Effector memory CD8-positive, alpha-beta T cell (primary cell): ENCODE data around the gene MAP2K7.
"Not testable (repeated sequence)": the region's sequence is repeated elsewhere in the genome, so short reads cannot be mapped to it uniquely, and the experiment has no call there.

ENCODE experiments used
- ATAC-seq: fragments of 150-1000 bp; cut with Tn5 transposase; replicated peaks from 2 replicates; pipeline ENCODE4 v1.10.0; 2021; ENCODE audit warnings: mild to moderate bottlenecking, moderate library complexity
- DNase-seq, 3 experiments: peaks; one replicate each; pipeline ENCODE4 v3.0.0; 2021
- H3K27ac Mint-ChIP-seq, 2 donors: one replicate each; pipeline ENCODE4 v1.8.0; 2022; ENCODE audit warnings: mild to moderate bottlenecking in 2 of 2, mixed read lengths in 2 of 2, moderate library complexity in 2 of 2
- H3K27me3 Mint-ChIP-seq, 2 donors: one replicate each; pipeline ENCODE4 v1.8.0; 2022; ENCODE audit warnings: mixed read lengths in 2 of 2
- H3K36me3 Mint-ChIP-seq: one replicate; pipeline ENCODE4 v1.8.0; 2022; ENCODE audit warnings: mild to moderate bottlenecking, moderate library complexity, mixed read lengths; ENCODE audit not compliant: insufficient read depth
- H3K4me1 Mint-ChIP-seq, 2 donors: one replicate each; pipeline ENCODE4 v1.8.0; 2022; ENCODE audit warnings: low read depth in 2 of 2, mixed read lengths in 2 of 2
- H3K4me3 Mint-ChIP-seq, 2 donors: one replicate each; pipeline ENCODE4 v1.8.0; 2022; ENCODE audit warnings: mild to moderate bottlenecking in 2 of 2, mixed read lengths in 2 of 2, moderate library complexity in 2 of 2
- H3K9me3 Mint-ChIP-seq, 2 donors: one replicate each; pipeline ENCODE4 v1.8.0; 2022; ENCODE audit warnings: mixed read lengths in 2 of 2

Gene MAP2K7

GRCh38 chr19:7926021-7926726, 22.5 kb downstream of the MAP2K7 start, which contains the start of gene CTXN1:
TSS of gene CTXN1 (minus strand) at chr19:7926135. CDS start at chr19:7925538, 597 bp downstream.
- no peaks in the 10 kb centered on the region for H3K27me3 Mint-ChIP-seq
- no peaks in the 10 kb centered on the region for H3K9me3 Mint-ChIP-seq
- H3K27ac Mint-ChIP-seq, result peak within 1 kb of the TSS; percentile 60 to 79
- DNase-seq, result peak; percentile 74 to 81 (median 77)
- peak; percentile 54 for ATAC-seq
- H3K4me1 Mint-ChIP-seq, result peaks cover 22 to 29% of the 10 kb centered on the region in 2 donors
- H3K4me3 Mint-ChIP-seq, result peak within 1 kb of the TSS; percentile 71 to 77
- peaks cover 52% of the 10 kb centered on the region for H3K36me3 Mint-ChIP-seq

- Mint-ChIP-seq H3K4me1 (peaks cover 17 to 23% of the 10 kb centered on the region in 2 donors), H3K27ac (peak overlapping the region; percentile 79 to 92), H3K4me3 (peak overlapping the region; percentile 69 to 72), H3K9me3 (no peaks in the 10 kb centered on the region), H3K36me3 (peaks cover 52% of the 10 kb centered on the region), H3K27me3 (no peaks in the 10 kb centered on the region)
- ATAC-seq (no peak), DNase-seq (no peak)
Measured at GRCh38 chr19:7926727-7927604, 23.3 kb downstream of the MAP2K7 start.

- ATAC-seq (no peak), DNase-seq (no peak)
- peaks cover 17 to 19% of the 10 kb centered on the region in 2 donors for H3K4me1 Mint-ChIP-seq
- no peaks in the 10 kb centered on the region for H3K9me3 Mint-ChIP-seq
- H3K27me3 Mint-ChIP-seq, result no peaks in the 10 kb centered on the region
- H3K4me3 Mint-ChIP-seq, result peak overlapping the region in 1 of 2 donors; percentile 21
- peaks cover 60% of the 10 kb centered on the region for H3K36me3 Mint-ChIP-seq
- peak overlapping the region; percentile 56 to 92 for H3K27ac Mint-ChIP-seq
Measured at GRCh38 chr19:7927605-7928333, 24.1 kb downstream of the MAP2K7 start.

GRCh38 chr19:7928334-7928706, 24.6 kb downstream of the MAP2K7 start:
- Mint-ChIP-seq H3K36me3 (peaks cover 58% of the 10 kb centered on the region), H3K27me3 (no peaks in the 10 kb centered on the region), H3K4me3 (peak overlapping the region in 1 of 2 donors; percentile 17), H3K4me1 (peaks cover 14 to 16% of the 10 kb centered on the region in 2 donors), H3K27ac (peak overlapping the region; percentile 56 to 92), H3K9me3 (no peaks in the 10 kb centered on the region)
- ATAC-seq (no peak), DNase-seq (no peak)

- DNase-seq (peak; percentile 82 to 85 (median 84)), ATAC-seq (peak; percentile 72)
- peaks cover 14 to 15% of the 10 kb centered on the region in 2 donors for H3K4me1 Mint-ChIP-seq
Measured at GRCh38 chr19:7928741-7929701, 25.3 kb downstream of the MAP2K7 start.

GRCh38 chr19:7930030-7930429, 26.4 kb downstream of the MAP2K7 start:
- Mint-ChIP-seq H3K4me1 (peaks cover 12 to 15% of the 10 kb centered on the region in 2 donors), H3K4me3 (peak overlapping the region in 1 of 2 donors; percentile 54), H3K36me3 (peaks cover 53% of the 10 kb centered on the region), H3K27ac (peak overlapping the region; percentile 56 to 92)
- not testable (repeated sequence) for DNase-seq, H3K9me3 Mint-ChIP-seq, ATAC-seq, H3K27me3 Mint-ChIP-seq

More at GRCh38 chr19:7928741-7929701, 25.3 kb downstream of the MAP2K7 start:
- Mint-ChIP-seq H3K36me3 (peaks cover 54% of the 10 kb centered on the region), H3K27me3 (no peaks in the 10 kb centered on the region), H3K4me3 (no peak overlapping the region), H3K27ac (peak overlapping the region; percentile 56 to 92), H3K9me3 (no peaks in the 10 kb centered on the region)

GRCh38 chr19:7930765-7931164, 27.1 kb downstream of the MAP2K7 start:
- DNase-seq, result no peak
- no peak for ATAC-seq
- H3K36me3 Mint-ChIP-seq, result peaks cover 58% of the 10 kb centered on the region
- no peaks in the 10 kb centered on the region for H3K9me3 Mint-ChIP-seq
- peak overlapping the region in 1 of 2 donors; percentile 92 for H3K27ac Mint-ChIP-seq
- no peak overlapping the region for H3K4me3 Mint-ChIP-seq
- no peaks in the 10 kb centered on the region for H3K27me3 Mint-ChIP-seq
- H3K4me1 Mint-ChIP-seq, result peaks cover 11 to 12% of the 10 kb centered on the region in 2 donors

- Mint-ChIP-seq H3K27me3 (no peaks in the 10 kb centered on the region), H3K36me3 (peaks cover 62% of the 10 kb centered on the region), H3K4me3 (no peak overlapping the region), H3K27ac (peak overlapping the region in 1 of 2 donors; percentile 92), H3K4me1 (peaks cover 8 to 12% of the 10 kb centered on the region in 2 donors), H3K9me3 (no peaks in the 10 kb centered on the region)
- ATAC-seq (no peak), DNase-seq (no peak)
Measured at GRCh38 chr19:7931221-7932061, 27.8 kb downstream of the MAP2K7 start.

GRCh38 chr19:7932276-7932929, 28.7 kb downstream of the MAP2K7 start:
- Mint-ChIP-seq H3K4me3 (no peak overlapping the region), H3K4me1 (peaks cover 7 to 12% of the 10 kb centered on the region in 2 donors), H3K27ac (no peak overlapping the region), H3K27me3 (no peaks in the 10 kb centered on the region), H3K36me3 (peaks cover 68% of the 10 kb centered on the region), H3K9me3 (no peaks in the 10 kb centered on the region)
- ATAC-seq (no peak), DNase-seq (no peak)

GRCh38 chr19:7932930-7933300, 29.2 kb downstream of the MAP2K7 start:
- DNase-seq, result no peak
- no peaks in the 10 kb centered on the region for H3K27me3 Mint-ChIP-seq
- H3K4me3 Mint-ChIP-seq, result no peak overlapping the region
- H3K4me1 Mint-ChIP-seq, result peaks cover 7 to 12% of the 10 kb centered on the region in 2 donors
- no peak overlapping the region for H3K27ac Mint-ChIP-seq
- no peak for ATAC-seq
- H3K36me3 Mint-ChIP-seq, result peaks cover 68% of the 10 kb centered on the region
- H3K9me3 Mint-ChIP-seq, result no peaks in the 10 kb centered on the region

- DNase-seq, result no peak
- H3K36me3 Mint-ChIP-seq, result peaks cover 66% of the 10 kb centered on the region
- no peak for ATAC-seq
- H3K4me1 Mint-ChIP-seq, result peaks cover 7 to 12% of the 10 kb centered on the region in 2 donors
- no peak overlapping the region for H3K4me3 Mint-ChIP-seq
- no peak overlapping the region for H3K27ac Mint-ChIP-seq
- H3K27me3 Mint-ChIP-seq, result no peaks in the 10 kb centered on the region
- H3K9me3 Mint-ChIP-seq, result no peaks in the 10 kb centered on the region
Measured at GRCh38 chr19:7933411-7933810, 29.7 kb downstream of the MAP2K7 start.
